Stomach (tissue), 9 donors: Measurements from ENCODE around the gene FOXC2. TPM values are rescaled to one million over a fixed set of nuclear protein-coding genes. Genes with fewer than 3 reads are reported as not detected.

Experiments used
- DNase-seq, 2 donors: peaks; one replicate each; pipeline versions ENCODE4 v3.0.0 to v3.0.0-alpha.2; 2013 to 2019
- H3K27ac ChIP-seq, 5 donors: fragments of 200-600 bp in 4 of 5; sonication (generic) in 4 of 5; one replicate each; pipeline ENCODE4 v1.5.1; 2013 to 2019; ENCODE audit warnings: mild to moderate bottlenecking in 1 of 5, moderate library complexity in 1 of 5
- H3K27me3 ChIP-seq, 3 donors: fragments of 200-600 bp; sonication (generic); one replicate each; pipeline ENCODE4 v1.5.1; 2017 to 2019; ENCODE audit warnings: mixed run types in 1 of 3
- H3K36me3 ChIP-seq, 4 donors: fragments of 200-600 bp; sonication (generic); 1 replicate in 3 of 4; 2 replicates in 1 of 4; pipeline ENCODE4 v1.5.1; 2016 to 2019
- H3K4me1 ChIP-seq, 4 donors: fragments of 200-600 bp; sonication (generic); one replicate each; pipeline ENCODE4 v1.5.1; 2016 to 2019
- H3K4me3 ChIP-seq, 4 donors: fragments of 200-600 bp; sonication (generic) in 3 of 4; one replicate each; pipeline ENCODE4 v1.5.1; 2016 to 2019; ENCODE audit warnings: mild to moderate bottlenecking in 1 of 4
- H3K9me3 ChIP-seq, 4 donors: fragments of 200-600 bp; sonication (generic); one replicate each; pipeline ENCODE4 v1.5.1; 2016 to 2019
- EP300 ChIP-seq: sonication (generic); formaldehyde crosslinking; IDR thresholded peaks from one replicate; pipeline ENCODE4 v1.6.1; 2017; ENCODE audit warnings: antibody characterized with exemption
- POLR2A ChIP-seq, 4 donors: fragments of 450-650 bp; IDR thresholded peaks; one replicate each; pipeline ENCODE4 v1.6.1; 2016; ENCODE audit warnings: antibody characterized with exemption in 4 of 4, control low read depth in 2 of 4, mild to moderate bottlenecking in 1 of 4, moderate library complexity in 1 of 4
- POLR2AphosphoS5 ChIP-seq, 3 donors: sonication (generic); formaldehyde crosslinking; IDR thresholded peaks; one replicate each; pipeline ENCODE4 v1.6.1; 2016; ENCODE audit warnings: antibody characterized with exemption in 3 of 3
- WGBS, 5 donors: extraction: QIAGEN DNeasy Blood & Tissue Kit in 3 of 5; methylation state at CpG; one replicate each; pipeline versions ENCODE4 v1.1.5 to v1.1.7; 2013 to 2018; 5-methylcytosine and 5-hydroxymethylcytosine counted together
- intact Hi-C: fragments of 100-400 bp; cut with DNase I; formaldehyde crosslinking; loops from one replicate; pipeline ENCODE4 v1.15.1; 2023; ENCODE audit warnings: low total_unique reads
- polyA plus RNA-seq, 3 donors: library from polyadenylated mRNA; stranded (reverse); fragments of 200-250 nt; gene quantifications; one replicate each; pipeline ENCODE4 v1.2.3, GENCODE V29; 2013
- total RNA-seq, 5 donors: library from RNA; depleted of rRNA; stranded (reverse); fragments of >200 nt; gene quantifications; one replicate each; pipeline versions ENCODE4 v1.1.0 to v1.2.3, GENCODE V29; 2014 to 2016
- TF ChIP-seq, protein P1 (sequence below), 7 experiments: fragments of 450-650 bp in 4 of 7; fragments of 200-600 bp in 3 of 7; sonication (generic) in 3 of 7; IDR thresholded peaks; one replicate each; pipeline ENCODE4 v1.5.1; 2016 to 2019; ENCODE audit warnings: antibody characterized with exemption in 7 of 7, control low read depth in 2 of 7, mild to moderate bottlenecking in 1 of 7
- donor health status: healthy with polysubstance abuse.
- donor health status: Bipolar disorder and iron deficiency.
- donor health status: healthy.

FOXC2 gene
- total and polyA plus RNA-seq, 8 donors = 0.08 to 0.18 (median 0.12) TPM; not detected in 5

DNA sequence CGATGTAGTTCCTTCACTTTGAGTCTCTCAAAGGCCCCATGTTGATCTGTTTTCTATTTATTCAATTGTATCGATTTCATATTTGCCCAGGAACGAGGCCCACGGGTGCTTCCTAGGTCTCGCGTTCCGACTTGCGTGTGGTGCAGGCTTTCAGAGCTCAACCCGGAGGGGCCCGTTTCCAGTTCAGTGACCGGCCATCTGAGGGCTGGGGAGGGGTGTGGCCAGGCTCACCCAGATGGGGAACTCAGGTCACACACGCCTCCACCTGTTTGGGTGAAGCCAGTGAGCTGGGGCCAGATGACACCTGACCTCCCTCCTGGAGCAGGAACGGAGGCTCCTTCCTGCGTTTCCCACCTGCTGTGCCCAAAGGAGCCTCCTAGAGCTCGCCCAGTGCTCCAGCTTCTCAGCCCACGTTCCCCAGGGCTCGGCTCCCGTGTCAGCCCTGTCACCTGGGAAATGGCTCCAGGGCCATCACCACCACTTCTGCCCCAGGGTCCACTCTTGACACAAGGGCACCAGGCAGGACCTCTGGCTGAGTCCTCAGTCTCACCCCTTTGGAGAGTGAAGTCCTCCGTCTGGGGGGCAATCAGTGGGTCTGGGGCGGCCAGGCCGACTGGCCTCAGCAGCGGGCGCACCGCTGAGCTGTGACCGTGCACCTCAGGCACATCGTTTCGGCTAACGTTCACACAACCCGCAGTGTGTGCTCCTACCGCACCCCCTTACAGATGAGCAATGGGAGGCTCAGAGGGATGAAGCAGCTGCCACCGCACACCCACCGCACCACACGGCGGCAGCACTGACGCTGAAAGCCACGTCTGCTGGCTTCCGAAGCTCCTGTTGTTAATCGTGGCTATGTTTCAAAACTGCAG, 38.3 kb upstream of the FOXC2 start:
- intact Hi-C loops = loop anchor here (10.0 kb wide), 1 partner anchor 703 kb away; no protein-coding TSS in a partner anchor

DNA sequence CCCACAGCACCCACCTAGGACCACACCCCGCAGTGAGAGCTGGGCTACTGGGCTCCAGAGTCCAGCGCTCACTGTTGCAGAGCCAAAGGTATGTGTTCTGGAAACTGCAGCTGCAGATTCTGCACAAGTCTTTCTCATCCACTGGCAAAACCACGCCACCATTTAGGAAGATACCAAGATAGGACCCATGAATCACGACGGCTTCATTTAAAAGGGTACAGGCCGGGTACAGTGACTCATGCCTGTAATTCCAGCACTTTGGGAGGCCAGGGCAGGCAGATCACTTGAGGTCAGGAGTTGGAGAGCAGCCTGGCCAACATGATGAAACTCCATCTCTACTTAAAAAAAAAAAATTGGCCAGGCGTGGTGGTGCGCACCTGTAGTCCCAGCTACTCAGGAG, 37.5 kb upstream of the FOXC2 start:
- peaks cover 0 to 17% (median 10%) of the 10 kb centered on the region in 4 donors for H3K4me1 ChIP-seq
- DNase-seq = no peak
- TF ChIP-seq, protein P1, sequence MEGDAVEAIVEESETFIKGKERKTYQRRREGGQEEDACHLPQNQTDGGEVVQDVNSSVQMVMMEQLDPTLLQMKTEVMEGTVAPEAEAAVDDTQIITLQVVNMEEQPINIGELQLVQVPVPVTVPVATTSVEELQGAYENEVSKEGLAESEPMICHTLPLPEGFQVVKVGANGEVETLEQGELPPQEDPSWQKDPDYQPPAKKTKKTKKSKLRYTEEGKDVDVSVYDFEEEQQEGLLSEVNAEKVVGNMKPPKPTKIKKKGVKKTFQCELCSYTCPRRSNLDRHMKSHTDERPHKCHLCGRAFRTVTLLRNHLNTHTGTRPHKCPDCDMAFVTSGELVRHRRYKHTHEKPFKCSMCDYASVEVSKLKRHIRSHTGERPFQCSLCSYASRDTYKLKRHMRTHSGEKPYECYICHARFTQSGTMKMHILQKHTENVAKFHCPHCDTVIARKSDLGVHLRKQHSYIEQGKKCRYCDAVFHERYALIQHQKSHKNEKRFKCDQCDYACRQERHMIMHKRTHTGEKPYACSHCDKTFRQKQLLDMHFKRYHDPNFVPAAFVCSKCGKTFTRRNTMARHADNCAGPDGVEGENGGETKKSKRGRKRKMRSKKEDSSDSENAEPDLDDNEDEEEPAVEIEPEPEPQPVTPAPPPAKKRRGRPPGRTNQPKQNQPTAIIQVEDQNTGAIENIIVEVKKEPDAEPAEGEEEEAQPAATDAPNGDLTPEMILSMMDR (IDR thresholded peaks at IDR 0.05) = no peak
- no peak for TF ChIP-seq EP300
- no peak for TF ChIP-seq POLR2A (IDR thresholded peaks at IDR 0.05)
- TF ChIP-seq POLR2AphosphoS5 (IDR thresholded peaks at IDR 0.05) = no peak
- H3K9me3 ChIP-seq = no peaks in the 10 kb centered on the region
- intact Hi-C loops = loop anchor here (10.0 kb wide), 1 partner anchor 704 kb away; no protein-coding TSS in a partner anchor
- H3K27me3 ChIP-seq = no peaks in the 10 kb centered on the region
- H3K27ac ChIP-seq = no peak overlapping the region
- no peak overlapping the region for H3K4me3 ChIP-seq
- WGBS, 5 donors = 83 to 95% (median 89%) methylated on average over 8 of the region's 8 CpGs
- peaks cover 0 to 40% (median 29%) of the 10 kb centered on the region in 4 donors for H3K36me3 ChIP-seq

More for the DNA sequence above, 38.3 kb upstream of the FOXC2 start:
- Histone ChIP-seq H3K27ac (no peak overlapping the region), H3K36me3 (peaks cover 0 to 31% (median 22%) of the 10 kb centered on the region in 4 donors), H3K4me3 (no peak overlapping the region), H3K27me3 (no peaks in the 10 kb centered on the region), H3K9me3 (no peaks in the 10 kb centered on the region), H3K4me1 (peaks cover 0 to 17% (median 10%) of the 10 kb centered on the region in 4 donors)
- no peak for DNase-seq
- TF ChIP-seq EP300 (no peak), POLR2AphosphoS5 (IDR thresholded peaks at IDR 0.05) (no peak), POLR2A (IDR thresholded peaks at IDR 0.05) (no peak)
- TF ChIP-seq, protein P1 (IDR thresholded peaks at IDR 0.05) = no peak
- WGBS, 5 donors = 90 to 94% (median 92%) methylated on average over 24 to 38 of the region's 38 CpGs

DNA sequence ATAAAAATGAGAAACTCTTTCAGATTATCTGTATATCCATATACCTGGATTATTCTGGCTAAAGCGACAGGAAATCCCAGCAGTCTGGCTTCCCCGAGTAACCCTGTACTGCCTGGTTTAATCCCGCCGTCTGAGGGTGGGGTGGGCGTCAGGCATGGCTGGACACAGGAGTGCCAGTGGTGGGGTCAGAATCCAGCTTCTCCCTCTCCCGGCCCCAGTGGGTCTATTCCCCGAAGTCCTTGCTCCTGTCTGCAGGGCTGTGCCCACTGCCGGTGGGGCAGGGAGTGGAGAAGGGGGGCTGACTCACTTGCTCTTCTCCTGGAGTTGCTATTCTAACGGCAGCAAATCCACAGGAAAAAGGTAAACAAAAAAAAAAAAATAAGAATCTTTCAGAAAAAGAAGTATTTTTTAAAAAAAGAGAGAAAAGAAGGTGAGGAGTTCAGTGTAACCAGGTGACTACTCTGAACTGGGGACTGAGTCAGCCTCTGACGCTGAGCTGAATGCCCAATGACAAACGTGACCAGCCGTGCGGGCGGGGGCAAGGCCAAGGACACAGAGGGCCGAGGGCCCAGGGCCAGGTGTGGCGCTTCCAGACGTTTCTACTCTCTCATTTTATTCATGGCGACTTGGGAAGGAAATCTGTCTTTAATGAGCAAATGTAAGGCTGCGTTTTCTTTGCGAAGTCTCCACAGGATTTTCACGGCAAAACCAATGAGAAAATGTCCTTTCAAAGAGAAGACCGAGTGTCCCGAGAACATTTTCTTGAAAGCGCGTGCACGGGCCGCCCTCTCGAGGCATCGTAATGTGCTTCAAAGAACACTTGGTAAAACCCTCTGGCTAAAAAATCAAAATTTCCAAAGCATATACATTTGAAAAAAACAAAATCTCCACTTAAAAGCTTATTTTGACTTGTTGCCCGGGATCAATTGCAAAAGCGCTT, 36.1 kb upstream of the FOXC2 start:
- intact Hi-C loops = no loop called here
- whole genome bisulfite sequencing, 5 donors = 75 to 86% (median 79%) methylated on average over 31 of the region's 31 CpGs
- Histone ChIP-seq H3K27me3 (no peaks in the 10 kb centered on the region), H3K36me3 (peaks cover 0 to 51% (median 36%) of the 10 kb centered on the region in 4 donors), H3K4me1 (peaks cover 0 to 17% (median 10%) of the 10 kb centered on the region in 4 donors), H3K4me3 (no peak overlapping the region), H3K27ac (peak overlapping the region; percentile 14 to 81 (median 71)), H3K9me3 (no peaks in the 10 kb centered on the region)
- DNase-seq = no peak
- no peak for TF ChIP-seq POLR2AphosphoS5 (IDR thresholded peaks at IDR 0.05)
- TF ChIP-seq POLR2A (IDR thresholded peaks at IDR 0.05) = no peak
- TF ChIP-seq, protein P1 (IDR thresholded peaks at IDR 0.05) = no peak

DNA sequence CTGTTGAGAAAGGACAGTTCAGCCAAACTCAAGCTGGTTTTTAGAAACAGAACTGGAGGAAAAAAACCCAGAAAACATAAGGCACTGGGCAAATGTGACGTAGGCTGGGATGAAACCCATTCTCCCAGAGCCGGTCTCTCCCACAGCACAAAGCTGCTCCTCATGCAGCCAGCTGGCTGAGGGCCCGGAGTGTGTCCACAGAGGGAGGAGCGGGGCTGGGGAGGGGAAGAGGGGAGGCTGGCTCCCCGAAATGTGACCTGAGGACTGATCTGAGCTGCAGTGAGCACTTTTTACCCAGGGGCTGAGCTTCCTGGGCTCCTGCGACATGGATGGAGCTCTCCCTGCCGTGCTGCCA, 35.5 kb upstream of the FOXC2 start:
- H3K9me3 ChIP-seq = no peaks in the 10 kb centered on the region
- peaks cover 0 to 58% (median 42%) of the 10 kb centered on the region in 4 donors for H3K36me3 ChIP-seq
- peaks cover 0 to 17% (median 10%) of the 10 kb centered on the region in 4 donors for H3K4me1 ChIP-seq
- H3K27ac ChIP-seq = peak overlapping the region; percentile 33 to 81 (median 71)
- intact Hi-C loops = no loop called here
- DNase-seq = peak in 1 of 2 donors; percentile 91
- no peak for TF ChIP-seq POLR2A (IDR thresholded peaks at IDR 0.05)
- TF ChIP-seq POLR2AphosphoS5 (IDR thresholded peaks at IDR 0.05) = peak in 1 of 3 donors; percentile 10
- H3K4me3 ChIP-seq = no peak overlapping the region
- WGBS, 5 donors = 40 to 71% (median 59%) methylated on average over 5 to 7 of the region's 7 CpGs
- H3K27me3 ChIP-seq = no peaks in the 10 kb centered on the region
